NCI-H1694 treated with DMSO at 0.1 percent for 48 hours (cell line): ENCODE data around the gene RAET1G.
"Not testable (repeated sequence)": the region's sequence is repeated elsewhere in the genome, so short reads cannot be mapped to it uniquely, and the experiment has no call there.

Experiments used
- DNase-seq: peaks from one replicate; lab custom pipeline; 2025; lab: John Stamatoyannopoulos, UW

Gene RAET1G

GRCh38 chr6:149913540-149914240 is 9.2 kb downstream of the RAET1G start:
- no peak for DNase-seq

GRCh38 chr6:149913085-149913484 is 9.8 kb downstream of the RAET1G start:
- DNase-seq = no peak

DNA sequence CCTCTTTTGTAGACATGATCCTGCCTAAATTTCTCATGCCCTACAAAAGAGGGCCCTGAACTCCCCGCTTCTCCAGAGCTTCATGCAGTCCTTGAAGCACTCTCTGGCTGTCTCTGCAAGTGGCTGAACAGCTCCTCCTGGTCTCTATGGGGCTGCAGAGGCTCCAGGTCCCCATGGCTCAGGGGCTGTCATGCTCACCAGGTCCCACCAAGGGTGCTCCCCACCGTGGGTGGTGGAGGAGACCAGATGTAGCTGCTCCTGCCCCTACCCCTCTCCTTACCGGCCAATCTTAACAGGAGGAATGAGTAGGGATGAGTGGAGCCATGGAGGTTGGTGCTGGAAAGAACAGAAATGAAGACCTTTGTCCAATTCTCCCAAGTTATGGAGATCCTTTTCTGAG is 10.2 kb downstream of the RAET1G start:
- DNase-seq = not testable (repeated sequence)

DNA sequence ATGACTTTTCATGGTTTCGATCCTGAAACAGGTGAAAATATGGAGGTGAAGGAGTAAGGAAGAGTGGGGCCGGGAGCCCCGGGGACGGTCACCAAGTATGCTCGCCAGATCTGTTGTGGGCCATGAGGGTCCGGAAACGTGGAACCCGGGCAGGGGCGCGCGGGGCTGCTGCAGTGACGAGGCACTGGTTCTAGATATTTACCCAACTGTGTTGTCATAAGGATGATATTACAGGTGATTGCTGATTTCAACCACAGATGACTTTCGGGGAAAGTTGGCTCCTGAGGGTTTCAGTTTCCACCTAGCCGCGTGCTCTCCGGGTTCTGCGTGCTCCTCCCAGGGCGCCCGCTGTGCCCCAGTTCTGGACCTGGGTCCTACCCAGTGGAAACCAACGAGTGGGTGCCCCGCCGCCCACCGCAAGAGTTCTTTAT is 12.2 kb downstream of the RAET1G start:
- no peak for DNase-seq

DNA sequence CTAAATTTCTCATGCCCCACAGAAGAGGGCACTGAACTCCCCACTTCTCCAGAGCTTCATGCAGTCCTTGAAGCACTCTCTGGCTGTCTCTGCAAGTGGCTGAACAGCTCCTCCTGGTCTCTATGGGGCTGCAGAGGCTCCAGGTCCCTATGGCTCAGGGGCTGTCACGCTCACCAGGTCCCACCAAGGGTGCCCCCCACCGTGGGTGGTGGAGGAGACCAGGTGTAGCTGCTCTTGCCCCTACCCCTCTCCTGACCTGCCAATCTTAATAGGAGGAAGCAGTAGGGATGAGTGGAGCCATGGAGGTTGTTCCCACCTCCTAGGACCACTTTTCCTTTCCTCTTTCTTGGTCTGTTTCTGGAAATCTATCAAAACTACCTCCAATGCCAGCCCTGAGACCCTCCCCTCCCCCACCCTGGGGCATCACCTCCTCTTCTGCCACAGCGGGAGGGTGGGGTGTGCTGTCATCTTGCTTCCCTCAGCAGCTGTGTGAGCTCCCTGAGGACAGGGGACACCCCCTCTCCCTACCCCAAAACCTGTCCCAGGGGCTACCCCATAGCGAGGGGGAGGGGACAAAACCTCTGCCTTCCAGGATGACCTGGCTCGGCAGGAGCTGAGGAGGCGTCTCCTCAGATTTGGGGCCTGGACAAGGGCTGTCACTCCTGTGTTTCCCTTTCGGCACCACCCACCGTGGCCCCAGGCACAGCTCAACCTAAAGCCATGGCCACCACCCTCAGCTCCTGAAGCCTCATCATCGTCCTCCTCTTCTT is 13.0 kb downstream of the RAET1G start:
- no peak for DNase-seq

DNA sequence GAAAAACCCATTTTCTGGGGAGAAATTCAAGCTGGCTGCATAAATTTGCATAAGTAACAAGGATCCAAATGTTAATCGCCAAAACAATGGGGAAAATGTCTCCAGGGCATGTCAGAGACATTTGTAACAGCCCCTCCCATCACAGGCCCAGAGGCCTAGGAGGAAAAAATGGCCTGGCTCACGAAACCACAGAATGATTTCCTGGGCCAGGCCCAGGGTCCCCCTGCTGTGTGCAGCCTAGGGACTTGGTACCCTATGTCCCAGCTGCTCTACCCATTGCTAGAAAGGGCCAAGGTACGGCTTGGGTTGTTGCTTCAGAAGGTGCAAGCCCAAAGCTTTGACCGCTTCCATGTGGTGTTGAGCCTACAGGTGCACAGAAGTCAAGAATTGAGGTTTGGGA is 14.4 kb downstream of the RAET1G start:
- not testable (repeated sequence) for DNase-seq

- no peak for DNase-seq
These were observed 15.6 kb downstream of the RAET1G start for GRCh38 chr6:149907317-149907716.

DNA sequence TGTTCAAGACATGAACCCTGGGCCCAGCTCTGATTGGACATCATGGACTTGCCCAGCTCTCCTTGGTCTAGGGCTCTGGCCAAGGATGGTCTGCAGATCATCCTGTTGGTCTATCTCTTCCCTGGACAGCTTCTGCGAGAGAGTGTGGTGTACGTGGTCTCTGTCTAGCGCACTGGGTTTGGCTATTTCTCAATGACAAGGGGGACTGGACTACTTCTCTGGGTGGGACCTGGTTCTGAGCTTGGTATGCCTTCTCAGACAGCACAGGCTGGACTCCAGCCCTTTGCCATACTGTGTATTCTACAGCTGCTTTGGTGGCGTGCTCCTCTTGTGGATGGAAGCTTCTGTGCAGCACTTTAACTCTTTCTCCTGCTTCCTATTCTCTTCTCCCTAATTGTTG is 16.5 kb downstream of the RAET1G start:
- no peak for DNase-seq

- no peak for DNase-seq
These were observed 17.0 kb downstream of the RAET1G start for GRCh38 chr6:149905911-149906371.

DNA sequence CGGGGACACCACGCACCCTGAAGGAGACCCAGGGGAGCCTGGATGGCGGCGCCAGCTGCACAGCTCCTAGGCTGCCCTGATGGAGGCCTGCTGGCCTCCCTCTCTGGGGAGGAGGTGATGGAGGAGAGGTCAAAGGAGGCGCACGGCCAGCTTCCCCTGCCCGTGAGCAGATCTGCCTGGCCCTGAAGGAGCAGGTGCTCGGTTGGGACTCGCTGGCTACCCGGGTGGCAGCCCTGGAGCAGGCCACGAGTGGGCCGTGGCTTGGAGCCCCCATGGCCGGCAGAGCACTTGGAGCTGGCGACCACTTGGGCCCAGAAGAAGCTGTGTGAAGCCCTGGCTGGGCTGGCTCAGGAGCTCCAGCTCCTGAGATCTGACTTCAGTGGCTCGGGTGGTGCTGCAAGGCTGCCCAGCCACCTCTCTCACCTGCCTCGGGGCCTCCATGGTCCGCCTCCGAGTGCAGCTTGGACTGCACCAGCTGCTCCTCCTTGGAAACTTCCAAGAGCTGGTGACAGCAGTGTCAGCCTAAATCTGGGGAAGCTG is 17.5 kb downstream of the RAET1G start:
- no peak for DNase-seq

DNA sequence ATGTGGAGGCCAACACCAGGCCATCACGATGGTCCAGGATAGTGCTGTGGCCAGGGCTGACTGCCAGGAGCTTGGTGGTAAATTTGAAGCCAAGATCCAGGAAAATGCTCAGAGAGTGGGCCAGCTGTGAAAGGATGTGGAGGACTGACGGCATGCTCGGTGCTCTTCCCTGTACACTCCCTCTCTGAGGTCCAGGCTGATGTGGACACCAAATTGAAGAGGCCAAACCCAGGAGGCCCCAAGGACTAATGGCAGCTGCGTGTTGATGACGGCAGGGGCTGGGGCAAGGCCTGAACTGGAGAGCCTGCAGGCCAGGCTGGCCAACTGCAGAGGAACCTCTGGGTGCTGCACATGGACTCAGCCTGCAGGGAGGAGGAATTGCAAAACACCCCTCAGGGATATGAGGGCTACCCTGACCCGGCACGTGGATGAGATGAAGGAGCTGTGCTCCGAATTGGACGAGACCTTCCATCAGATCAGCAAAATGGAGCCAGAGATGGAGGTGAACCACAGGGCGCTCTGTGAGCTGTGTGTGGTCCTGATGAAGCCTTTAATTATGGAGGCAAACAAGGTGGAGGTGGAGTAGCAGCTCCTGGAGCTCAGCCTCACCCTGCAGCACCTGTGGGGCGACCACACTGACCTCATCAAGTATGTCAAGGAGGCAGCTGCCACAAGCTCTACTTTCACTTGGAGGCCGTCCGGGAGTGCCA is 18.1 kb downstream of the RAET1G start:
- DNase-seq = no peak

DNA sequence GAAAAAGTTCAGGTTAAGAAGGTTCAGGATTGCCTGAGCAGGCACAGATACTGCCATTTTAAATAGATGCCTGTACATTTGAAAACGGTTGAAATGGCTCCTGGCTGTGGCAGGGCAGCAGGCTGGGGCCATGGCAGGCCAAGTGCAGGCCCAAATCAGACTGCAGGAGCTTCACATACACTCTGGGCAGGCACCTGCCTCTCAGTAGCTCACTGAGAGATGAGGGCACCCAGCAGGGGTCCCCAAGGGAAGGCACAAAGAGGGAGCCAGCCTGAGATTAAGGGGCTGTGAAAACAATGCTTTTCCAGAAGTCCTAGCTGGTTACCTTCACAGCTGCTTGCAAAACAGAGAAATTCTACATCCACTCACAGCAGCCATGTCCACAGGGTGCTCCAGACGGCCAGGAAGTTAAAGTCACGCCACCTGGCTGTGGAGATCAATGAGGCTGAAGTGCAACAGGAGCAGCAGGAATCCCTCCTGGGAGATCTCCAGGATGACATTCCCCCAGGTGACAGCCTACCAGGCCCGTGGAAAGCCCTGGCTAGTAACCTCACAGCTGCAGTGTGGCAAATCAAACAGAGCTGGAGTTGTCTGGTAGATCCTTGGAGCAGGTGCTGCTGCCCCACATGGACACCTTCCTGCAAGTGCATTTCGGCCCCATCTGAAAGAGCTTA is 18.8 kb downstream of the RAET1G start:
- DNase-seq = no peak

GRCh38 chr6:149901444-149902140 is 21.3 kb downstream of the RAET1G start:
- no peak for DNase-seq

GRCh38 chr6:149900620-149901443 is 22.1 kb downstream of the RAET1G start:
- no peak for DNase-seq

- no peak for DNase-seq
These were observed 22.8 kb downstream of the RAET1G start for GRCh38 chr6:149899926-149900619.

DNA sequence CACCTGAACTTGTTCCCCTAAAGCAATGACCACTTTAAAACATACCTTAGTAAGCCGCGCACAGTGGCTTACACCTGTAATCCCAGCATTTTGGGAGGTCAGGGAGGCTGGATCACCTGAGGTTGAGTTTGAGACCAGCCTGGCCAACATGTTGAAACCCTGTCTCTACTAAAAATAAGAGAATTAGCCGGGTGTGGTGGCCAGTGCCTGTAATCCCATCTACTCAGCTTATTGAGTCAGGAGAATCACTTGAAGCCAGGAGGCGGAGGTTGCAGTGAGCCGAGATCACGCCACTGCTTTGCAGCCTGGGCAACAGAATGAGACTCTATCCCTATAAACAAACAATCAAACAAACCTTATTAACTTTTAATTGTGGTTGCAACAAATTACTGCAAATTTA is 23.4 kb downstream of the RAET1G start:
- DNase-seq = no peak

DNA sequence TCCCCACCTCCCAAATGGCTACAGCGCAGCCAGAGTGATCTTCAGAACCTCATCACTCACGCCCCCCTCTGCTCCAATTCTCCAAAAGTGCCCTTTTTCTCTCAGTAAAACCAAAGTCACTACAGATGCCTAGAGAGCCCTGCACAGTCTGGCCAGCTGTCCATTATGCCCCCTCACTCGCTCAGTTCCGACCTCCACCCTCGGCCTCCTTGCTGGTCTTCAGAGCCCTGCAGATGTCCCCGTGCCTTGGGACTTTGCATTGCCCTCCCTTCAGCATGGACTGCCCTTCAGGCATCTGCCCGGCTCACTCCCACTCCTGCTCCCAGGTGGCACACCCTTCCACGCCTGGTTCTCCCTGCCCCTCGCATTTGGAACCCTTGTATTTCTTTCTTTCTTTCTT is 24.0 kb downstream of the RAET1G start:
- no peak for DNase-seq

GRCh38 chr6:149897855-149898744 is 24.8 kb downstream of the RAET1G start, which contains the start of gene RAET1E:
Gene RAET1E, minus strand, starts transcription at chr6:149898113. Its CDS starts 7,212 bp downstream, at chr6:149890901.
- no peak for DNase-seq
